Epithelial cell of proximal tubule (primary cell): ENCODE measurements around the gene TEX36. TPM values are rescaled to one million over a fixed set of nuclear protein-coding genes. Genes with fewer than 3 reads are reported as not detected.
A peak's percentile ranks its signal among the peaks of the same experiment; 100 is the strongest.

Experiments
- DNase-seq: peaks from one replicate; pipeline ENCODE4 v3.0.0-alpha.2; 2011; ENCODE audit warnings: low read depth
- H3K4me3 ChIP-seq: 2 replicates; pipeline ENCODE4 v1.5.1; 2011; ENCODE audit warnings: low read depth, mild to moderate bottlenecking, low read length
- CTCF ChIP-seq: conservative IDR thresholded peaks from 2 replicates; pipeline ENCODE4 v1.5.1; 2012; ENCODE audit warnings: low read depth, mild to moderate bottlenecking, low read length
- total RNA-seq: library from RNA; depleted of rRNA; stranded (reverse); fragments of >200 nt; gene quantifications from 2 replicates; pipeline ENCODE4 v1.2.3, GENCODE V29; 2015

The TEX36 gene
- total RNA-seq, 1 donor from 2014 or later, result not detected

DNA sequence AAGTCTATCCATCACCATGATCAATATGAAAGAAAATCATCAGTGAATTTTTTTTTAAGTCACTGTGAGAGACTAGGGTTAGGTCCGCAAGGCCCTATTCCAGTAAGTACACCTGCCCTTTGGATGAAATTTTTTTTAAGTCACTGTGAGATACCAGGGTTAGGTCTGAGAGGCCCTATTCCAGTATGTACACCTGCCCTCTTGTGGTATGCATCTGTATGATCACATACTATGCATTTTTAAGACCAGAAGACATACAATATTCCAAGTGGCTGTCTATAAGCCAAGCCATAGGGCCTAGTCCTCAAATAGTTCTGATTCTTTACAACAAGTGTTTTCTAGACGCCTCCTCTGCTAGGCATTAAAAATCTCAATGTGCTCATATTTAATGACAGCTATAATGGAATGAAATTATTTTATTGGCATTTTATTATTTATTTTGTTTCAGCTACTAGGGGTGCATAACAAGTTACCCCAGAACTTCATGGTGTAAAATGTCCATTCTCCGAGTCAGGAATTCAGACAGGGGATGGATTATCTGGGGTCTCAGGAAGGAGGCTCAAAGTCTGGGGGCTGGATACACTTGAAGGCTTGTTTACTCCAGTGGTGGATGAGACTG, 53.1 kb downstream of the TEX36 start:
- H3K4me3 ChIP-seq, result no peak overlapping the region
- peak; percentile 3 for DNase-seq
- peak; percentile 58 for TF ChIP-seq CTCF

- no peak for DNase-seq
- H3K4me3 ChIP-seq, result no peak overlapping the region
- TF ChIP-seq CTCF, result no peak
Observed at GRCh38 chr10:125628104-125629049, 54.6 kb downstream of the TEX36 start.

DNA sequence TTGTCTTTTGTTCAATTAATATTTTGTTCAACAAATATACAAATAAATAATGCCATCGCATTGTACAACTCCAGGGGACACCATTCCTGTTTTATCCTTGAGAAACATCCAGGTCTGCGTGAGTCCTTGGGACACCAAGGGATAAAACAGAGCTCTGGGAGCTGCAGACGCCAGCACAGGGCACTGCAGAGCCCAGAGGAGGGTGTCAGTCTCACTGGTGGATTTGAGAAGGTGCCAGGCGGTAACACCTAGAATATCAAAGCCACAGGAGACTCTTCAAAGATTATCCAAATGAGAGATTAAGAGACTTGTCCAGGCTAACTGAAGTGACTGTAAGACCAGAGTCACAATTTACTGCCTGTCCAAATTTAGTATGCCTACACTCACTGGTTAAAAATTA, 55.3 kb downstream of the TEX36 start:
- no peak for DNase-seq

GRCh38 chr10:125626671-125627070, 56.3 kb downstream of the TEX36 start:
- H3K4me3 ChIP-seq, result no peak overlapping the region
- no peak for TF ChIP-seq CTCF
- DNase-seq, result no peak

More for the DNA sequence above, 55.3 kb downstream of the TEX36 start:
- no peak overlapping the region for H3K4me3 ChIP-seq
- no peak for TF ChIP-seq CTCF

- H3K4me3 ChIP-seq, result no peak overlapping the region
- no peak for TF ChIP-seq CTCF
- no peak for DNase-seq
Observed at GRCh38 chr10:125625586-125625985, 57.4 kb downstream of the TEX36 start.

DNA sequence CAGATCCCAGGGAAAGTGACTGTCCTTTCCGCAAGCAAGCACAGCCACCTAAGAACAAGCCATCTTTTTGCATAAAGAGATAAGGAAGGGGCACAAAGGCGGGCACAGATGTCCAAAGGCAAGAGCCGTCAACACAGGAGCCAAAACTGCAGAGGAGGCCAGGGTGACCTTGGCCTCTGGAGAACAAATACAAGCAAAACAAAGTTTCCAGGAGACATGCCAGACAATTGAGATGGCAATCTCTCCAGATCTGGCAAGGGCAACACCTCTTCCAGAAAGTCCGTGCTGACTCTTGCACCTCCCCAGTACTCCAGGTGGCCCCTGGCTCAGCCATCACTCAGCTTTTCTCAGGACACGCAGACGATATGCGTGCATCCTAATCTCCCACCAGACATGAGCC, 58.2 kb downstream of the TEX36 start:
- DNase-seq, result no peak
- TF ChIP-seq CTCF, result no peak
- no peak overlapping the region for H3K4me3 ChIP-seq
